DND-41 (cell line): ENCODE results near the gene BIN2.

ENCODE experiments used
- CTCF ChIP-seq: IDR thresholded peaks from 2 replicates; pipeline ENCODE4 v1.5.1; 2012; ENCODE audit warnings: borderline replicate concordance, low read length, moderate library complexity, mild to moderate bottlenecking; ENCODE audit not compliant: poor library complexity, severe bottlenecking; ENCODE audit errors: extremely low read depth
- EZH2 ChIP-seq: IDR thresholded peaks from 3 replicates; pipeline ENCODE4 v1.6.1; 2012; ENCODE audit warnings: borderline replicate concordance, low read depth, mild to moderate bottlenecking, moderate library complexity, low read length, inconsistent platforms; ENCODE audit not compliant: severe bottlenecking

GRCh38 chr12:51343201-51343600 is 19.2 kb upstream of the BIN2 start:
- TF ChIP-seq EZH2, result no peak
- TF ChIP-seq CTCF, result no peak
